Right renal cortex interstitium (tissue), 3 donors: ENCODE measurements around the gene RAB19. TPM values are rescaled to one million over a fixed set of nuclear protein-coding genes. Genes with fewer than 3 reads are reported as not detected.
"Not testable (repeated sequence)": the region's sequence is repeated elsewhere in the genome, so short reads cannot be mapped to it uniquely, and the experiment has no call there.

ENCODE experiments used
- DNase-seq, 3 donors: peaks; one replicate each; pipeline ENCODE4 v3.0.0-alpha.2; 2013; ENCODE audit warnings: low read depth in 3 of 3, low spot score in 2 of 3
- polyA plus RNA-seq, 3 donors: library from polyadenylated mRNA; unstranded; fragments of 120-200 nt; gene quantifications; one replicate each; pipeline ENCODE4 v1.2.1, GENCODE V29; 2013; ENCODE audit not compliant: insufficient read length in 3 of 3

Gene RAB19
- polyA plus RNA-seq, 3 donors: 2.4 to 2.9 (median 2.5) TPM

DNA sequence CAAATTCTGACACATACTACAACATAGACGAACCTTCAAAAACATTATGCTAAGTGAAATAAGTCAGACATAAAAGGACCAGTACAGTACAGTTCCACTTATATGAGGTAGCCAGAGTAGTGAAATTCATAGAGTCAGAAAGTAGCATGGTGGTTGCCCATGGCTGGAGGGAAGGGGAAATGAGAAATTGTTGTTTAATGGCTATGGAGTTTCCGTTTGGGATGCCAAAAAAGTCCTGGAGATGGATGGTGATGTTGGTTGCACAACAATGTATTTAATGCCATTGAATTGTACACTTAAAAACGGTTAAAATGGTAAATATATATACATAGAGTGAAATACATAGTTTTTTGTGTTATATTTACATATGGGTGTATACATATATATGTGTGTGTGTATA lies 3.5 kb upstream of the RAB19 start:
- DNase-seq: no peak

DNA sequence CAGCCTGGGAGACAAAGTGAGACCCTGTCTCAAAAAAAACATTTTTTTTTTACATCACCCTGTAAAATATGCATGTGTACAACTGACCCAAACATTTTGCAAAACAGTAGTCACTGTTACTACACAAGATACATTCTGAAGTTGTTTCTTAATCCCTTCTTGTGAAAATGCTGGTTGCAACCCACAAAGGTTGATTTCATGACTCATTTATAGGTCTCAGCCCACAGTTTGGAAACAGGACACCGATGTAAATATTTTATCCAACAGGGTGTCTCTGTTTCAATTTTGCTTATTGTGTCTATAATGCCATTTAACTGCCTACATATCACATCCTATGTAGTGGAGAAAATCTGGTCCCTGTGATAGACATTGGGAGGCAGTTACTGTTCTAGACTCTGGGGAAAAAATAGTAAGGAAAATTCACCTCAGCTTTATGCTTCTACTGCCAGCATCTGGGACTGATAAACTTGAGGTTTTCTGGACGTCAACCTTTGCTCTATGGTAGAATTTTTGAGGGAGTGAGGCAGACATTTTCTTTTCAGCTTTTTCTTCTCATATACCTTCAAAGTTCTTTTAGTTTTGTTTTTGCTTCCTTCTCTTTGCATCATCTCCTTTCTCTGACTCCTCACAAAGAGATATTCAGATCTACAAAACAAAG lies 1.6 kb upstream of the RAB19 start:
- no peak for DNase-seq

DNA sequence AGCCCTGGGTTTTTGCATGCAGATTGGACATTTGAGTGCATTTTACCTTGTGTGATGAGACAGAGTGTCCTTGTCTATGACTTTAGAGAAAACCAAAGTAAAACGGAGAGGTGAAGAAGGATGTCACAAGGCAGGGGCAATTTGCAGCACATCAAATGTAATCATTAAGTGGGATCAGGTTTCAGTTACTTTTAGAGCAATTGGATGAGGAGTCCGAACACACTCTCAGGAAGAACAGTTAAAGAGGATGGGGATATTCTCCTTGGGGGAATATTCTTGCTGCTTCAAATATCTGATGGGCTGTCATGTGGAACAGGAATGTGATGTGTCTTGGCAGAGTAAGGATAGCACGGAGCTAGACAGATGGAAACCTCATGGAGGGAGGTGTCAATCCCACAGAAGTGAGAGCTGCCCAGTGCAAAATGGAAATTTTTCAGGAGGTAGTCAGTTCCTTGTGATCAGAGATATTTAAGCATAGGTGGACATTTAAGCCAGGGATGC lies 757 bp downstream of the RAB19 start:
- DNase-seq: no peak

DNA sequence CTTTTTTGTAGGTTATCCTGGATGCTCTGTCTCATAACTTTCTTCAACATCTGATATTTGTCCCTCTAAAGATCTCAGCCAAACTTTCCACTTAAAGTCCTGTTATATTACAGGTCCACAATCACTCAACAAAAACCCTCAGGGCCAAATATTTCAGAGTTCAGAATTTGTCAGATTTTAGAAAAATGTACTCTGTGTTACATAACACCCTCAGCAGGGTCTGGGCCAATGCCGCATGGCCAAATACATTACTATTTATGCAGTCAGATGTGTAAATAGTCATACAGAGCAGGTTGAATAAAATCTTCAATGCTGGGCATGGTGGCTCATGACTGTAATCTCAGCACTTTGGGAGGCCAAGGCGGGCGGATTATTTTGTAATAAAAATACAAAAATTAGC lies 11.5 kb downstream of the RAB19 start:
- DNase-seq: no peak

DNA sequence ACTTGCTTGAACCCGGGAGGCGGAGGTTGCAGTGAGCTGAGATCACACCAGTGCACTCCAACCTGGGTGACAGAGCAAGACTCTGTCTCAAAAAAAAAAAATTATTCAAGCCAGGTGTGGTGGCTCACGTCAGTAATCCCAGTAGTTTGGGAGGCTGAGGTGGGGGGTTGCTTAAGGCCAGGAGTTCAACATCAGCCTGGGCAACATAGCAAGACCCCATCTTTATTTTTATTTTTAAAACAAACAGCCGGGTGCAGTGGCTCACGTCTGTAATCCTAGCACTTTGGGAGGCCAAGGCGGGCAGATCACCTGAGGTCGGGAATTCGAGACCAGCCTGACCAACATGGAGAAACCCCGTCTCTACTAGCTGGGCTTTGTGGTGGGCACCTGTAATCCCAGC lies 12.0 kb downstream of the RAB19 start:
- not testable (repeated sequence) for DNase-seq

DNA sequence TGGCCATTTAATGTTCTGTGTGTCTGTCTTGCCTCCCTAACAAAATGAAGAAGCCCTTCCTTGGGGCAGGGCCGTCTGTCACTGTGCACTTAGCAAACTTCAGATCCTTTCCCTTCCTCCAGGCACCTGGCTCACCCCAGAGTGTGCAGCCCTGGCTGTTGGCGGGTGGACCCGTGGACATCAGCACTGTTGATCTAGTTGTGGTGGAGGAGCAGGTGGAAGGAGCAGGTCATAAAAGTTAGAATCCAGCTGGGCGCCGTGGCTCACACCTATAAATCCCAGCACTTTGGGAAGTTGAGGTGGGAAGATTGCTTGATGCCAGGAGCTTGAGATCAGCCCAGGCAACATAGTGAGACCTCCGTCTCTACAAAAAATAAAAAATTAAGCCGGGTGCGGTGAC lies 12.7 kb downstream of the RAB19 start:
- no peak for DNase-seq

DNA sequence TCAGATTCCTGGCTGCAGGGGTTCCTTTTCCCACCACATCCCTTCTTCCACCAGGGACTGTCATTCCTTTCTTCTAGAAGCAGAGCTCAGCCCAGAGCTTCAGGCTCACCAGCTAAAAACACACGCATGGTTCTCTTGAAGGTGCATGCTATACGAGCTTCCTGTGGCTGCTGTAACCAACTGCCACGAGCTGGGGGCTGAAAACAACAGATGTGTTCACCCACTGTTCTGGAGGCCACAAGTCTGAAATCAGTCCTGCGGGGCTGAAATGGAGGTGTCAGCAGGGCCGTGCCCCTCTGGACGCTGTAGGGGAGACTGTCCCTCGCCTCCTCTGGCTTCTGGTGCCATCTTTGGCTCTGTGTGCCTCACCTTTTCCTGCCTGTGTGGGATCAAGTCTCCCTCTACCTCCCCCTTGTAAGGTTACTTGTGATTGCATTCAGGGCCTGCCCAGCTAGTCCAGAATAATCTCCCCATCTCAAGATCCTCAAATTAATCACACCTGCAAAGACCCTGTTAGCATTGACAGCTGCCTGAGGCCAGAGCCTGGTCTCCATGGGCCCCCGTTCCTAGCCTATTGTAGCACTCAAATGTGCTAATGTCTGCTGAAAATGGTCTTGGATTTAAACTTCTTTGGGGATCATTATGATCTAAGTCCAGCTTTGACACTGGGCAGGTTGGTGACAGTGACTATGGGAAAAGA lies 13.7 kb downstream of the RAB19 start:
- DNase-seq: no peak

DNA sequence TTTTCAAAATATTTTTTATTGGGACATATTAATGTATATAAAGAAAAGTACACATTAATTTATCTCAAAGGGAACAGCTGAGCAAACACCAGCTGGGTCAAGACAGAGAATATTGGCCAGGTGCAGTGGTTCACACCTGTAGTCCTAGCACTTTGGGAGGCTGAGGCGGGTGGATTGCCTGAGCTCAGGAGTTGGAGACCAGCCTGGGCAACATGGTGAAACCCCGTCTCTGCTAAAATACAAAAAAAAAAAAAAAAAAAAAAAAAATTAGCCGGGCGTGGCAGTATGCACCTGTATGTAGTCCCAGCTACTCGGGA lies 14.3 kb downstream of the RAB19 start:
- DNase-seq: not testable (repeated sequence)

DNA sequence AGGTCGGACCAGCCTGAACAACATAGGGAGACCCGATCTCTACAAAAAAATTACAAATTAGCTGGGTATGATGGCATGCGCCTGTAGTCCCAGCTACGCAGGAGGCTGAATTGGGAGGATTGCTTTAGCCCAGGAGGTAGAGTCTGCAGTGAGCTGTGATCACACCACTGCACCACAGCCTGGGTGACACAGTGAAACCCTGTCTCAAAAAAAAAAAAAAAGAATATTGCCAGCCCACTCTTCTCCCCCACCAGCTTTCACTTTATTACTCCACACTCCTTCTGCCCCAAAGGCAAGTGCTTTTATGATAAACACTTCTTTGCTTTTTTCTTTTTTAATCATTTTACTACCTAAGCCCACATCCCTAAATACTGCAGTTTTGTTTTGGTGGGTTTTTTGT lies 14.8 kb downstream of the RAB19 start:
- DNase-seq: no peak

DNA sequence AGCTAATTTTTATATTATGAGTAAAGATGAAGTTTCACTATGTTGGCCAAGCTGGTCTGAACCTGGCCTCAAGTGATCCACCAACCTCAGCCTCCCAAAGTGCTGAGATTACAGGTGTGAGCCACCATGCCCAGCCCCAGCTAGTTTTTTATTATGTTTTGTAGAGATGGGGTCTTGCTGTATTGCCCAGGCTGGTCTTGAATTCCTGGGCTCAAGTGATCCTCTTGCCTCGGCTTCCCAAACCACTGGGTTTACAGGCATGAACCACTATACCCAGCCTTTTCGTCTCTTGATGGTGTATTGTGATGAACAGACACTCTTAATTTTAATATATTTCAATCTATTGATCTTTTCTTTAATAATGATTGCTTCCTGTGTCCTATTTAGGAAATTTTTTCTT lies 17.7 kb downstream of the RAB19 start:
- no peak for DNase-seq

DNA sequence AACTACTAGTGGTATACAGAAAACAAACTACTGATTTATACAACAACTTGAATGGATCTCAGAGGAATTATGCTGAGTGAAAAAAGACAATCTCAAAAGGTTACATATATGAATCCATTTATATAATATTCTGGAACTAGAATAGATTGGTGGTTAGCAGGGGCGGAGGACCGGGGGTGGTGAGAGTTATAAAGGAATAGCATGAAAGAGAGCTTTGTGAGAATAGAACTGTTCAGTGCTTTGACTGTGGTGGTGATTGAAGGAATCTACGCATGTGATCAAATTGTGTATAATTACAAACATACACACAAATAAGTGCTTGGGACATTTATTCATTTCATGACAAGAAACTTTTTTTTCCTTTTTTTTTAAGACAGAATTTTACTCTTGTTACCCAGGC lies 19.6 kb downstream of the RAB19 start:
- DNase-seq: no peak

DNA sequence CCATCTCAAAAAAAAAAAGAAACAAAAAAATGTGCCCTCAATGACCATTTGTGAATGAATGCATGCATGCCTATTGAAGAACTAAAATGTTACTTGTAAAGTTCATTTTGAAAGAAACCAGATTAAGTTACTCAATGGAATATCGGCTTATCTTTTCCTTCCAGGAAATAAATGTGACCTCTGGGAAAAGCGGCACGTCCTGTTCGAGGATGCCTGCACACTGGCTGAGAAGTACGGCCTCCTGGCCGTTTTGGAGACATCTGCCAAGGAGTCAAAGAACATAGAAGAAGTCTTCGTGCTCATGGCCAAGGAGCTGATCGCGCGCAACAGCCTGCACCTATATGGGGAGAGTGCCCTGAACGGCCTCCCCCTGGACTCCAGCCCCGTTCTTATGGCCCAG lies 21.9 kb downstream of the RAB19 start:
- DNase-seq: no peak

DNA sequence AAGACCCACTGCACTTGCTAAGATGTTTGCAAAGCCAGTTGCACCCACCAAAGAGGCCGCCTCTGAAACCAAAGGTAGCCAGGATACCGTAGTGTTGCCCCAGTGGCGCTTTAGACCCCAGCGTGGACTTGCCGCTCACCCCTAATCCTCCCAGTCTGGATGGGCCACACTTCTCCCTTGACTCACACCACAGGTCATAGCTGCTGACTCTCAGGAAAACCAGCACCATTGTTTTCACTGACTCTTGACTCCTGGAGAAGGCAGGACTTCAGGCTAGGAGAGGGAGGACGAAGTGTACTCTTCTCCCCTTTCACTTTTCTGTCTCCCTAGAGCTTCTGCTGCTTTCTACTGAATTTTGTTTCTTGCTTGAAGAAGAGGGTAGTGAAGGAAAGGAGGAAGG lies 22.3 kb downstream of the RAB19 start:
- DNase-seq: no peak

DNA sequence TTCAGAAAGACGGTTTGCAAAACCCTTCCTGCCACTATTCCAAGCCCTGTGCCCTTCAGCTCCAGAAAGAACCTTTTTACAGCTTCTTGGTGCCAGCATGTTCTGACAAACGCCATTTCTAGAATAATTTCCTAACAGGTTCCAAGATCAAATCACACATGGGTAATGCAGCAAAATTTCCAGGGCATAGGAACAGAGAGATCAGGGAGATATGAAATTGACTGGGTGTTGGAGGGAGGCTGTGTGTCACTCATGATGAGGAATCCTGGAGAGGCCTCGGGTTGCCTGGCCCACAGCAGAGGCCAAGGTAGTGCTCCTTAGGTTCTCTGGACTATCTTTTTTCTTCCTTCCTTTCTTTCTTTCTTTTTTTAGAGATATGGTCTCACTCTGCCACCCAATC lies 29.5 kb downstream of the RAB19 start:
- no peak for DNase-seq

DNA sequence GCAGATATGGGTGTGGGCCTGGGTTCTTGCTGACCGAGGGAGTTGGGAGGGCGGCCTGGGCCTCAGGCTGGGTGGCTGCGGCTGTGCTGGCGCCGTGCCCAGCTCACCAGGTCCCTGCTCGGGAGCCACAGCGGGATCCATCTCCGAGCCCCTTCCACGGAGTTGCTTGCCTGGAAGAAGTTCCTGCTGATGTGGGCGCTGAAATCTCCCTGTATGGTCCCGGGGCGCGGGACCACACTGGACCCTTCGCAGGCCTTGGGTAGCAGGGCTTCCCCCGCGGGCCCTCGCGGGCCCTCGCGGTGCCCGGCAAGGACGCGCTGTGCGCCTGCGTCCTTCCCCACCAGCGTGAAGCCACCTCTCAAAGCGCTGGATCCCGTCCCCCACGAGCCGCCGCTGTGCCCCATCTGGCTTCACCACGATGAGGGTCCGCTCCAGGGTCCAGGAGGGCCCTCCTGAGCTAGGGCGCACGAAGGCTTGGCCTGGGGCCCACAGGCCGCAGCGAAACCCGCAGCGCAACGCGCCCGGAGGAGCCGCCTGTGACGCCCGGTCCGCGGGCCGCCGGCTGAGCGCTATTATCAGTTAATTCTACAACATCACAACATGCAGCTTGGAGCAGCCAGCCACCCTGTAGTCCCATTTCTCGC lies 31.5 kb downstream of the RAB19 start:
- DNase-seq: no peak

DNA sequence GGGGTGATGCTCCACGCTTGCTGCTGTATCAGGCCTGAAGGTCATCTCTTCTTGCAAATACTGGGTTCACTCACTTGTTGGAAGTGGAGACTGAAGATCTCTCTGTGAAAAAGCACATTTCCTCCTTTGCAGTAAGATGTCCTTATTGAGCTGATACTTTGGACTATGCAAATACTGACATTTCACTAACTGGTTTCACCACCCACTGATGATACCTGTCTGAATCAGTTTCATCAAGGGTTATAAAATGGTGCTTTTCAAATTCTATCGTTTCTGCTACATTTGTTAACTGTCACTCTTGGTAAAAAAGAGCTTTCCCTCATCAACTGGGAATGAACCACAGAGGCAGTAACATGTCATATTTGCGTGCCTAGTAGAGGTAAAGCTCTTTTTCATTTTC lies 35.5 kb downstream of the RAB19 start:
- DNase-seq: no peak

DNA sequence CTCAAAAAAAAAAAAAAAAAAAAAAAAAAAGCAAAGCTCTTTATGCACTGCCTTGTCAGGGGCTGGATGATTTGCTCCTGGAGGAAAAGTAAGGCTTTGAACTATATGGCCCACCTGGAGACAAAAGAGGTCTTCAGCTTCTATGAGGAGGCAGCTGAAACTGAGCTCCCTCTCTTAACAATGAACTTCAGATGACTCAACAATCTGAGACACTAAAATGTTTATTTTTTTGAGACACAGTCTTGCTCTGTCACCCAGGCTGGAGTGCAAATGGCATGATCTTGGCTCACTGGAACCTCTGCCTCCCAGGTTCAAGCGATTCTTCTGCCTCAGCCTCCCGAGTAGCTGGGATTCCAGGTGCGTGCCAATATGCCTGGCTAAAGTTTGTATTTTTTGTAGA lies 36.7 kb downstream of the RAB19 start:
- no peak for DNase-seq

DNA sequence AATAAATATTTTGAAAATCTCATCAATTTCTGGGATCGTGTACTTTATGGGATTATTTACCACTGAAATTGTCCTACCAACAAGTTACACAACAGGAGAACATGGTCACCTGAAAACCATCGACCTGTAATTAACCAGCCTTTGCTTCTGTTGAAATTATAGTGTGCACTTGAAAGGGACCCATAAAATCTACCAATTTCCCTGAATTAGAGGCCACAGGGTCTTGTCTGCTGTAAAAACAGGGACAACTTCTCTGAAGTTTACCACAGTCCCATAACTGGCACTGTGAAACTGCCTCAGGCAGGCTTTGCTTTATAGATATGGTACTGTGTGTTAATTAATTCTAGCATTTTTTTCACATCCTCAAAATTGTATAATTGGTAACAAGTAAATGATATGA lies 37.7 kb downstream of the RAB19 start:
- DNase-seq: no peak

DNA sequence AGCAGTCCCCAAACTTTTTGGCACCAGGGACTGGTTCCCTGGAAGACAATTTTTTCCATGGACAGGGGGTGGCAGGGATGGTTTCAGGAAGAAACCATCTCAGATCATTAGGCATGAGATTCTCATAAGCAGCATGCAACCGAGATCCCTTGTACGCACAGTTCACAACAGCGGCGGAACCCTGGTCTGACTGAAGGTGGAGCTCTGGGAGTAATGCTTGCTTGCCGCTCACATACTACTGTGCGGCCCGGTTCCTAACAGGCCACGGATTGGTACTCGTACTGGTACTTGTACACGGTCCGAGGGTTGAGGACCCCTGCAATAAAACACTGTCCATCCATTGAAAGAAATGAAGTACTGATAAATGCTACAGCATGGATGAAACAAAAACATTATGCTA lies 42.6 kb downstream of the RAB19 start:
- DNase-seq: no peak

DNA sequence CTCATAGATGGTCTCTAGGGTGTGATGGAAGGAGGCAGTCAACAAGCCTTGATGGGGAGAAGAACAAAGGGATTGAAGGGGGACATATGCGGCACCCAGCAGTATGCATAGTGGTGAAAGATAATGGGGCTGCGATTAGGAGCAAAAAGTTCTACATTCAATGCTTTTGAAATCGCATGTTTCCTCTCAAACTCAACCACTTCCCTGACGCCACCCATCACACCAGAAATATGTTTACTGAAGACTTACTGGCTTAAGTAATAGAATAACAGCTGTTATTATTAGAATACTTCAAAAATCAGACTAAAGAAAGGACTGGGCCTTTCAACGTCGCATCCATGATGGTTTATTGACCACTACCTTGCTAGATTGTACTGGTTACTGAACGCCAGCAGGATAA lies 44.0 kb downstream of the RAB19 start:
- DNase-seq: no peak

DNA sequence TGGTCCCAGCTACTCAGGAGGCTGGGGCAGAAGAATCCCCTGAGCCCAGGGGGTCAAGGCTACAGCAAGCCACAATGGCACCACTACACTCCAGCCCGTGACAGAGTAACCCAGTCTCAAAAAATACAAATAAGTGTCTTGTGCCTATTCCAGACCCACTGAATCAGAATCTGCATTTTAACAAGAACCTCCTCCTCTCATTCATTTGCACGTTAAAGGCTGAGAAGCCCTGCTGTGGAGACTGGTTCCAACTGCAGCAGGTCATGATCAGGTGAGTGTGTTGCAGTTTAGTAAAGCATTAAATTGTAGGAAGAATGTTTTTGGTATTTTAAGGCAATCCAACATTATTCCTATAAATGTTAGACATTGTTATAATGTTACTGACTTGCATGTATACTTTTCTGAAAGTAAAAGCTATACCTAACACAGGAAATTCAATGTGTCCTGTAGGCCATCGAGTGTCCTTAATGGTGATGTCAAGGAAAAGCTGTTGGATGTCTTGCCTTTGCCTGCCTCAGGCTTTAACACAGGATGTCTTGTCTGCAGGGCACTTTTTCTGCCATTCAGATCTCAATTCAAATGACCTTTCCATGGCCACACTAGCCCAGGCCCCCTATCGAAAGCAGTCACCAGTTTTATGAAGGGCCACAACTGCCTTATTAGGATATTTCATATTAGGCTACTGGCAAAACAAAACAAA lies 45.1 kb downstream of the RAB19 start:
- no peak for DNase-seq

DNA sequence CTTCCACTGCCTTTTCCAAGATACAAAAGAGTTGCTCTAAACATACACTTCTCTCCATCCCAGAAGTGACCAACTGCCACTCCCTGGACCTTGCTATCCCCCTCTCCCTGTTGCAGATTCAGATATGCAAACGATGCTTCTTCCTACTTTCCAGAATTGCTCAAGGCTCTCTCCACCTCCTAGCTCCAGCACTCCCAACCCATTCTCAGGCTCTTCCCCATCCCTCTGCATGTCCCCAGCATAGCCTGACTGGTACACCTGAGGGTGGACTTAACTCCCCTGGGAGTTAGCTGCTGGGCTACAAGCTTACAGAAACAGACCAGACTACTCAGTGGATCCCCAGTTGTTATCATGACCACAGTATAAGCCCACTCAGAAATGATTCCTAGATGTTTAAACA lies 47.9 kb downstream of the RAB19 start:
- DNase-seq: no peak
